SK-N-SH (cell line): ENCODE results near the gene SERPINB13. TPM values are rescaled to one million over a fixed set of nuclear protein-coding genes. Genes with fewer than 3 reads are reported as not detected.

Source experiments
- CTCF ChIA-PET: fragments of 300-600, 350-600 bp; formaldehyde crosslinking; extraction: SDS; loops from one replicate; lab custom pipeline; 2021; lab: Yijun Ruan, JAX
- POLR2A ChIA-PET: fragments of 350-600 bp; sonication (Branson Sonifier 250); formaldehyde crosslinking; extraction: SDS; loops from one replicate; lab custom pipeline; 2020; ENCODE audit warnings: antibody characterized with exemption, inconsistent platforms; lab: Yijun Ruan, JAX
- DNase-seq: peaks from one replicate; pipeline ENCODE4 v3.0.0; 2012
- H2AFZ ChIP-seq: fragments of 200-600 bp; sonication (generic); 2 replicates; pipeline ENCODE4 v1.8.1; 2016; ENCODE audit warnings: antibody characterized with exemption, mild to moderate bottlenecking, low read depth
- H3F3A ChIP-seq: fragments of 200-600 bp; sonication (generic); replicated peaks from 2 replicates; pipeline ENCODE3; 2016; ENCODE audit warnings: antibody characterized with exemption, mild to moderate bottlenecking; ENCODE audit not compliant: insufficient read depth
- H3K27ac ChIP-seq, 2 experiments: fragments of 200-500 bp in 1 of 2; fragments of 200-600 bp in 1 of 2; sonication (Bioruptor generic) in 1 of 2; sonication (generic), shearing (Covaris generic) in 1 of 2; 2 replicates each; pipeline versions ENCODE4 v1.5.1 to v1.6.1; 2014 to 2016; ENCODE audit warnings: low read depth in 2 of 2, inconsistent platforms in 1 of 2, low read length in 1 of 2, mild to moderate bottlenecking in 1 of 2, mixed read lengths in 1 of 2
- H3K27me3 ChIP-seq: fragments of 200-600 bp; sonication (generic), shearing (Covaris generic); 2 replicates; pipeline ENCODE4 v1.6.1; 2016; ENCODE audit warnings: mixed run types; ENCODE audit not compliant: insufficient read depth
- H3K36me3 ChIP-seq, 2 experiments: fragments of 200-500 bp in 1 of 2; fragments of 200-600 bp in 1 of 2; sonication (Bioruptor generic) in 1 of 2; sonication (generic) in 1 of 2; replicated peaks in 1 of 2; 2 replicates each; pipeline versions ENCODE3 to v1.5.1; 2014 to 2016; ENCODE audit warnings: low read length in 1 of 2, mild to moderate bottlenecking in 1 of 2; ENCODE audit not compliant: insufficient read depth in 2 of 2, control insufficient read depth in 1 of 2
- H3K4me1 ChIP-seq, 2 experiments: fragments of 200-500 bp in 1 of 2; fragments of 200-600 bp in 1 of 2; sonication (Bioruptor generic) in 1 of 2; sonication (generic), shearing (Covaris generic) in 1 of 2; 2 replicates each; pipeline versions ENCODE4 v1.5.1 to v1.6.1; 2014 to 2016; ENCODE audit warnings: low read depth in 1 of 2, low read length in 1 of 2, mixed run types in 1 of 2; ENCODE audit not compliant: insufficient read depth in 2 of 2, control insufficient read depth in 1 of 2
- H3K4me2 ChIP-seq: fragments of 200-600 bp; sonication (generic), shearing (Covaris generic); 2 replicates; pipeline ENCODE4 v1.6.1; 2017; ENCODE audit warnings: mixed run types
- H3K4me3 ChIP-seq, 2 experiments: fragments of 200-500 bp in 1 of 2; fragments of 200-600 bp in 1 of 2; sonication (Bioruptor generic) in 1 of 2; sonication (generic), shearing (Covaris generic) in 1 of 2; 2 replicates each; pipeline versions ENCODE4 v1.5.1 to v1.8.1; 2014 to 2016; ENCODE audit warnings: low read depth in 2 of 2, inconsistent platforms in 1 of 2, low read length in 1 of 2, mild to moderate bottlenecking in 1 of 2, mixed read lengths in 1 of 2, moderate library complexity in 1 of 2
- H3K79me2 ChIP-seq: fragments of 200-600 bp; sonication (generic); 2 replicates; pipeline ENCODE4 v1.8.1; 2017; ENCODE audit warnings: mild to moderate bottlenecking; ENCODE audit not compliant: insufficient read depth
- H3K9ac ChIP-seq: fragments of 200-600 bp; sonication (generic); 2 replicates; pipeline ENCODE4 v1.6.1; 2017; ENCODE audit warnings: mixed run types
- H3K9me2 ChIP-seq: fragments of 200-600 bp; sonication (generic); 2 replicates; pipeline ENCODE4 v1.6.1; 2017; ENCODE audit warnings: mixed run types
- H3K9me3 ChIP-seq: fragments of 200-600 bp; sonication (generic); 2 replicates; pipeline ENCODE4 v1.6.1; 2017; ENCODE audit warnings: mixed run types, mild to moderate bottlenecking, moderate library complexity
- H4K20me1 ChIP-seq: fragments of 200-600 bp; sonication (generic); 2 replicates; pipeline ENCODE4 v1.6.1; 2017; ENCODE audit warnings: mild to moderate bottlenecking, mixed run types; ENCODE audit not compliant: insufficient read depth
- CTCF ChIP-seq: fragments of 200-600 bp; sonication (generic); IDR thresholded peaks from 2 replicates; pipeline ENCODE4 v1.6.1; 2017; ENCODE audit warnings: antibody characterized with exemption, mild to moderate bottlenecking, moderate library complexity
- EP300 ChIP-seq, 2 experiments: IDR thresholded peaks; 2 replicates each; pipeline versions ENCODE4 v1.4.0 to v1.6.1; 2012; ENCODE audit warnings: borderline replicate concordance in 1 of 2, low read depth in 1 of 2, low read length in 1 of 2
- GABPA ChIP-seq: IDR thresholded peaks from 2 replicates; pipeline ENCODE4 v1.4.0; 2012; ENCODE audit warnings: low read depth, mild to moderate bottlenecking
- GATA2 ChIP-seq: sonication (generic); formaldehyde crosslinking; IDR thresholded peaks from 2 replicates; pipeline ENCODE4 v1.5.0; 2020; ENCODE audit warnings: mild to moderate bottlenecking, missing genetic modification reagents
- JUND ChIP-seq: IDR thresholded peaks from 2 replicates; pipeline ENCODE4 v1.4.0; 2012
- NRF1 ChIP-seq: IDR thresholded peaks from 2 replicates; pipeline ENCODE4 v1.6.1; 2012; ENCODE audit warnings: low read depth, mild to moderate bottlenecking, low read length
- RAD21 ChIP-seq: IDR thresholded peaks from 2 replicates; pipeline ENCODE4 v1.6.1; 2012; ENCODE audit warnings: mild to moderate bottlenecking, low read length
- RCOR1 ChIP-seq: fragments of 150-350 bp; IDR thresholded peaks from 2 replicates; pipeline ENCODE4 v1.6.1; 2017; ENCODE audit warnings: antibody characterized with exemption, low read length
- SIN3A ChIP-seq: IDR thresholded peaks from 2 replicates; pipeline ENCODE4 v1.6.1; 2012; ENCODE audit warnings: low read depth, mild to moderate bottlenecking, low read length, moderate library complexity, borderline replicate concordance
- SMC3 ChIP-seq: IDR thresholded peaks from 2 replicates; pipeline ENCODE4 v1.6.1; 2012; ENCODE audit warnings: low read depth, low read length, improper control_type of control experiment
- TAF1 ChIP-seq: IDR thresholded peaks from 2 replicates; pipeline ENCODE4 v1.6.1; 2012; ENCODE audit warnings: low read depth, mild to moderate bottlenecking, low read length, moderate library complexity, borderline replicate concordance
- USF1 ChIP-seq: IDR thresholded peaks from 2 replicates; pipeline ENCODE4 v1.4.0; 2012; ENCODE audit warnings: low read depth, borderline replicate concordance
- ZBTB33 ChIP-seq: IDR thresholded peaks from 2 replicates; pipeline ENCODE4 v1.4.0; 2012; ENCODE audit warnings: low read depth, borderline replicate concordance
- WGBS: methylation state at CpG from one replicate; pipeline ENCODE4 v1.1.6; 2017; ENCODE audit warnings: low lambda C conversion rate; 5-methylcytosine and 5-hydroxymethylcytosine counted together
- polyA plus RNA-seq, 3 experiments: library from polyadenylated mRNA; depleted of rRNA; stranded (reverse); fragments of >200 nt; gene quantifications; 2 replicates each; pipeline ENCODE4 v1.2.3, GENCODE V29; 2012

The SERPINB13 gene
- polyA plus RNA-seq, 1 of the 3 experiments (the other 2 are of a cell fraction): not detected

- H2AFZ ChIP-seq: no peak overlapping the region
- DNase-seq: no peak
- no peak overlapping the region for H3K4me3 ChIP-seq
- ChIA-PET CTCF (interaction anchor here (0.8 to 1.7 kb wide), 2 partner anchors 57 to 61 kb away, joined by 3 to 12 read pairs; no protein-coding TSS in a partner anchor), POLR2A (no interaction called here)
- no peaks in the 10 kb centered on the region; the same call in 1 of the 2 replicates for H3K27me3 ChIP-seq
- H3K27ac ChIP-seq: no peak overlapping the region
- no peaks in the 10 kb centered on the region for H3K36me3 ChIP-seq
- no peak overlapping the region for H3K4me2 ChIP-seq
- H3K9ac ChIP-seq: no peak overlapping the region
- H3K9me2 ChIP-seq: peaks cover 3% of the 10 kb centered on the region; the same call in 1 of the 2 replicates
- TF ChIP-seq SIN3A (no peak), GATA2 (CRISPR knock-in tag) (no peak), CTCF (no peak), RAD21 (no peak), TAF1 (no peak), NRF1 (no peak), RCOR1 (no peak), SMC3 (no peak), ZBTB33 (no peak)
- H3K79me2 ChIP-seq: no peaks in the 10 kb centered on the region
- H3F3A ChIP-seq: no peaks in the 10 kb centered on the region
- no peaks in the 10 kb centered on the region for H3K9me3 ChIP-seq
- H3K4me1 ChIP-seq: no peaks in the 10 kb centered on the region; a peak in 1 of 4 replicates
- no peaks in the 10 kb centered on the region for H4K20me1 ChIP-seq
These were observed 11.5 kb upstream of the SERPINB13 start for GRCh38 chr18:63575681-63576080.

GRCh38 chr18:63578357-63578958 is 8.7 kb upstream of the SERPINB13 start:
- POLR2A ChIA-PET: no interaction called here
- H4K20me1 ChIP-seq: no peaks in the 10 kb centered on the region
- CTCF ChIA-PET: interaction anchor here (0.6 to 4.4 kb wide), 30 partner anchors 8 to 187 kb away, joined by 3 to 42 read pairs (median 4); partner anchors contain the start of gene SERPINB12
- H3K27ac ChIP-seq: no peak overlapping the region
- no peak overlapping the region for H2AFZ ChIP-seq
- H3K9ac ChIP-seq: no peak overlapping the region
- H3K4me2 ChIP-seq: no peak overlapping the region
- TF ChIP-seq GABPA (no peak), USF1 (no peak), SMC3 (peak; percentile 56), TAF1 (no peak), JUND (no peak), CTCF (peak; percentile 72), EP300 (IDR thresholded peaks at IDR 0.05; ENCODE audit: borderline replicate concordance in 1 of 2, low read depth in 1 of 2, low read length in 1 of 2) (no peak), RAD21 (peak; percentile 72)
- DNase-seq: peak; percentile 28
- H3K4me1 ChIP-seq: no peaks in the 10 kb centered on the region; a peak in 1 of 4 replicates
- WGBS: 2% methylated on average over 5 of the region's 5 CpGs
- H3K9me3 ChIP-seq: no peaks in the 10 kb centered on the region
- H3F3A ChIP-seq: no peaks in the 10 kb centered on the region
- H3K27me3 ChIP-seq: no peaks in the 10 kb centered on the region; the same call in 1 of the 2 replicates
- no peaks in the 10 kb centered on the region for H3K79me2 ChIP-seq
- H3K4me3 ChIP-seq: no peak overlapping the region; a peak in 1 of 4 replicates
- H3K36me3 ChIP-seq: no peaks in the 10 kb centered on the region
- no peaks in the 10 kb centered on the region for H3K9me2 ChIP-seq
